Measurements from ENCODE around the gene C2CD2.

Gene C2CD2

DNA sequence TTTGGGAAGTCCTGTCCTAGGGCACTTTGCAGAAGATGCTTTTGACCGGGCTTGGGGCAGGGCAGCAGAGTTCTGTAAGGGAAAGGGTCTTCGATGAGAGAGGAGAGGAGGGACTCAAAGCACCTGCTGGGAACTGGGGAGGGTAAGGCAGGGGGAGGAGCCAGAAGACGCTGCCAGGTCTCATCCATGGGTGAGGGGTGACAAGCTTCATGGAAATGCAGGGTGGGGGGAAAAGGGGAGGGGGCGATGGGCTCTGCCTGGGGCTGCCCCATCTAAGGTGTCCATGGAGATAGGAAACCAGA is 20.9 kb upstream of the C2CD2 start:
- no peak for DNase-seq (ENCODE audit: low read depth)
- H3K36me3 ChIP-seq (ENCODE audit: control insufficient read depth, insufficient read depth, low read length, severe bottlenecking) = no peaks in the 10 kb centered on the region
- no peak overlapping the region for H3K4me3 ChIP-seq (ENCODE audit: low read length)
- peaks cover 5% of the 10 kb centered on the region for H3K9me3 ChIP-seq (ENCODE audit: control insufficient read depth, low read length)
- H3K4me1 ChIP-seq (ENCODE audit: control insufficient read depth, insufficient read depth, low read length) = no peaks in the 10 kb centered on the region
- no peak overlapping the region for H3K9ac ChIP-seq (ENCODE audit: low read length)
- H3K27me3 ChIP-seq (replicated peaks; ENCODE audit: control insufficient read depth, insufficient read depth, low read length) = no peaks in the 10 kb centered on the region

- no peaks in the 10 kb centered on the region for H3K9me3 ChIP-seq (ENCODE audit: control insufficient read depth, low read length)
- DNase-seq (ENCODE audit: low read depth) = no peak
Observed at GRCh38 chr21:41973861-41974751, 20.3 kb upstream of the C2CD2 start.

DNA sequence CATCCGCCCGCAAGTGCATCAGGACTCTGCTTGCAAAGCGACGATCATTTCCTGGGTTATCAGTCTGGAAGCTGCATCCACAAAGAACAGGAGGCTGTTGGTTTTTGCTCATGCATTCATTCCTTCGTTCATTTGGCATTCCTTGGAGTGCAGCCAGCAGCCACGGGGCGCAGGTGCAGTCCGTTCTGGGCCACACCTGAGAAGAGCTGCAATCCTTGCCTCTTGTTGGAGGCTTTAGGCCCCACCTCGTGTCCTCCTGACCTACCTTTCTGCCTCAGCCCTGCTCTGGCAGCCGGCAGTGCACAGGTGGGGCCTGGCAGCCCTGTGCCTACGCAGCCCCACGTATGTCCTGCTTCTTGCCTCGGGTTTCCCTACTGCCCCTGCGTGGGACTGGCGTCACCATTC is 19.6 kb upstream of the C2CD2 start:
- H3K27me3 ChIP-seq (replicated peaks; ENCODE audit: control insufficient read depth, insufficient read depth, low read length) = no peaks in the 10 kb centered on the region
- no peaks in the 10 kb centered on the region for H3K36me3 ChIP-seq (ENCODE audit: control insufficient read depth, insufficient read depth, low read length, severe bottlenecking)
- no peak overlapping the region for H3K4me3 ChIP-seq (ENCODE audit: low read length)
- no peaks in the 10 kb centered on the region for H3K9me3 ChIP-seq (ENCODE audit: control insufficient read depth, low read length)
- no peak overlapping the region for H3K9ac ChIP-seq (ENCODE audit: low read length)
- H3K4me1 ChIP-seq (ENCODE audit: control insufficient read depth, insufficient read depth, low read length) = no peaks in the 10 kb centered on the region
- no peak for DNase-seq (ENCODE audit: low read depth)

More at GRCh38 chr21:41973861-41974751, 20.3 kb upstream of the C2CD2 start:
- Histone ChIP-seq H3K4me3 (ENCODE audit: low read length) (no peak overlapping the region), H3K4me1 (ENCODE audit: control insufficient read depth, insufficient read depth, low read length) (no peaks in the 10 kb centered on the region), H3K27me3 (replicated peaks; ENCODE audit: control insufficient read depth, insufficient read depth, low read length) (no peaks in the 10 kb centered on the region), H3K9ac (ENCODE audit: low read length) (no peak overlapping the region), H3K36me3 (ENCODE audit: control insufficient read depth, insufficient read depth, low read length, severe bottlenecking) (no peaks in the 10 kb centered on the region)

GRCh38 chr21:41972511-41973205 is 18.8 kb upstream of the C2CD2 start:
- Histone ChIP-seq H3K27me3 (replicated peaks; ENCODE audit: control insufficient read depth, insufficient read depth, low read length) (no peaks in the 10 kb centered on the region), H3K9me3 (ENCODE audit: control insufficient read depth, low read length) (no peaks in the 10 kb centered on the region), H3K4me3 (ENCODE audit: low read length) (no peak overlapping the region), H3K36me3 (ENCODE audit: control insufficient read depth, insufficient read depth, low read length, severe bottlenecking) (no peaks in the 10 kb centered on the region), H3K4me1 (ENCODE audit: control insufficient read depth, insufficient read depth, low read length) (no peaks in the 10 kb centered on the region), H3K9ac (ENCODE audit: low read length) (no peak overlapping the region)
- no peak for DNase-seq (ENCODE audit: low read depth)

DNA sequence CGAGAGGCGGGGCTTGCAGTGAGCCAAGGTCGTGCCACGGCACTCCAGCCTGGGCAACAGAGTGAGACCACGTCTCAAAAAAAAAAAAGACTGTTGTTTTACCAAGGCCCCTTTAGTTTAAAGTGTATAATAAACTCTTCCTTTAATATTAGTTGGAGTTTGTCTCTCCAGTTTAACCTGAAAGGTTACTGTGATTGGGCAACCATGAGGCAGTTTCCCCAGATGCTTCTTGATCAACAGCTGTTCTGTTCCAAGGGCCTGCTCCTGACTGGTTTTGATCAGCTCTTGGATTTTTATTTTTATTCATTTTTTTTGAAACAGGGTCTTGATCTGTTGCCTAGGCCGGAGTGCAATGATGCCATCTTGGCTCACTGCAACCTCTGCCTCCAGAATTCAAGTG is 18.1 kb upstream of the C2CD2 start:
- Histone ChIP-seq H3K4me3 (ENCODE audit: low read length) (no peak overlapping the region), H3K9ac (ENCODE audit: low read length) (no peak overlapping the region), H3K27me3 (replicated peaks; ENCODE audit: control insufficient read depth, insufficient read depth, low read length) (no peaks in the 10 kb centered on the region), H3K36me3 (ENCODE audit: control insufficient read depth, insufficient read depth, low read length, severe bottlenecking) (no peaks in the 10 kb centered on the region), H3K9me3 (ENCODE audit: control insufficient read depth, low read length) (no peaks in the 10 kb centered on the region), H3K4me1 (ENCODE audit: control insufficient read depth, insufficient read depth, low read length) (no peaks in the 10 kb centered on the region)
- no peak for DNase-seq (ENCODE audit: low read depth)

DNA sequence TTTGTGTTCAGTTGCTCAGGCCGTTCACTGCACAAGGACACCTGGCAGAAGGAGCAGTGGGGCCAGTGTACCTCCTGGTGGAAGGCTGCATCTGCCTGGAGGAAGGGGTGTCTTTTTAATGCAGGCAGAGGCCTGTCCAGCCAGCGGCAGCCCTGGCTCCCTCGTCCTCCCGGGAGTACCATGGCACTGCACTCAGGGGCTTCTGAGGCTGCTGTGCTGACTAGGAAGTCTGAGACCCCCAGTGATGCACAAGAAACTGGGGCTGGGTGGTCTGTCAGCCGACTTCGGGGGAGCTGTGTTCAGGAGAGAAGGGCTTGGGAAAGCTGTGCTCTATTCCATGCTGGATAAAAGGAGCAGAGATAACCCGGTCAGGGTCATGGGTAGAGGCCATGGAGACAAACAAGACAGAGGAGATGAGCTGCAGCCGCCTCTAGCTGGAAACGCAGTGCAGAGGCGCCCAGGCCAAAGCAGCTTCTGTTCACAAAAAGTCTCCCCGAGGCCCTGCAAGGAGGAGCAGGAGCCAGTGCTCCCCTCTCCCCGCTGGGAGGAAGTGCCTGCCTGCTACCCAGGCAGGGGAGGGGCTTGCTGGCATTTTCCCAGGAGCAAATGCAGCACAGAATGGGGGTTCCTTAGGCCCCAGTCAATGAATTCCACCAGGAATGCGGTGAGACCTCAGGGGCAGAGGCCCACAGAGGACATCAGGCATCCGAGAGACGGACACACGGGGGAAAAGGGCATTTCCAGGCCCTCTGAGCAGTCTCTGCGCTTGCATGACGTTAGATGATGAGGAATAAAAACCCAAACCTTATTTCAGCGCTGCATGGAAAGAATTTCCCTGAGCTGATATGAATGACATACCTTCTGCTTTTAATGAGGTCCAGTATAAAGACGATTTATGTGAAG is 17.2 kb upstream of the C2CD2 start:
- Histone ChIP-seq H3K9ac (ENCODE audit: low read length) (no peak overlapping the region), H3K4me3 (ENCODE audit: low read length) (no peak overlapping the region), H3K36me3 (ENCODE audit: control insufficient read depth, insufficient read depth, low read length, severe bottlenecking) (no peaks in the 10 kb centered on the region), H3K9me3 (ENCODE audit: control insufficient read depth, low read length) (no peaks in the 10 kb centered on the region), H3K27me3 (replicated peaks; ENCODE audit: control insufficient read depth, insufficient read depth, low read length) (no peaks in the 10 kb centered on the region), H3K4me1 (ENCODE audit: control insufficient read depth, insufficient read depth, low read length) (no peaks in the 10 kb centered on the region)
- DNase-seq (ENCODE audit: low read depth) = no peak

- Histone ChIP-seq H3K27me3 (replicated peaks; ENCODE audit: control insufficient read depth, insufficient read depth, low read length) (no peaks in the 10 kb centered on the region), H3K9me3 (ENCODE audit: control insufficient read depth, low read length) (no peaks in the 10 kb centered on the region), H3K9ac (ENCODE audit: low read length) (no peak overlapping the region), H3K4me1 (ENCODE audit: control insufficient read depth, insufficient read depth, low read length) (no peaks in the 10 kb centered on the region), H3K36me3 (ENCODE audit: control insufficient read depth, insufficient read depth, low read length, severe bottlenecking) (no peaks in the 10 kb centered on the region), H3K4me3 (ENCODE audit: low read length) (no peak overlapping the region)
- DNase-seq (ENCODE audit: low read depth) = no peak
Observed at GRCh38 chr21:41970106-41970391, 16.2 kb upstream of the C2CD2 start.

- H3K4me1 ChIP-seq (ENCODE audit: control insufficient read depth, insufficient read depth, low read length) = no peaks in the 10 kb centered on the region
- no peak overlapping the region for H3K9ac ChIP-seq (ENCODE audit: low read length)
- H3K36me3 ChIP-seq (ENCODE audit: control insufficient read depth, insufficient read depth, low read length, severe bottlenecking) = no peaks in the 10 kb centered on the region
- H3K9me3 ChIP-seq (ENCODE audit: control insufficient read depth, low read length) = no peaks in the 10 kb centered on the region
- H3K4me3 ChIP-seq (ENCODE audit: low read length) = no peak overlapping the region
- peaks cover 4% of the 10 kb centered on the region for H3K27me3 ChIP-seq (replicated peaks; ENCODE audit: control insufficient read depth, insufficient read depth, low read length)
- DNase-seq (ENCODE audit: low read depth) = no peak
Observed at GRCh38 chr21:41967708-41968107, 13.9 kb upstream of the C2CD2 start.

DNA sequence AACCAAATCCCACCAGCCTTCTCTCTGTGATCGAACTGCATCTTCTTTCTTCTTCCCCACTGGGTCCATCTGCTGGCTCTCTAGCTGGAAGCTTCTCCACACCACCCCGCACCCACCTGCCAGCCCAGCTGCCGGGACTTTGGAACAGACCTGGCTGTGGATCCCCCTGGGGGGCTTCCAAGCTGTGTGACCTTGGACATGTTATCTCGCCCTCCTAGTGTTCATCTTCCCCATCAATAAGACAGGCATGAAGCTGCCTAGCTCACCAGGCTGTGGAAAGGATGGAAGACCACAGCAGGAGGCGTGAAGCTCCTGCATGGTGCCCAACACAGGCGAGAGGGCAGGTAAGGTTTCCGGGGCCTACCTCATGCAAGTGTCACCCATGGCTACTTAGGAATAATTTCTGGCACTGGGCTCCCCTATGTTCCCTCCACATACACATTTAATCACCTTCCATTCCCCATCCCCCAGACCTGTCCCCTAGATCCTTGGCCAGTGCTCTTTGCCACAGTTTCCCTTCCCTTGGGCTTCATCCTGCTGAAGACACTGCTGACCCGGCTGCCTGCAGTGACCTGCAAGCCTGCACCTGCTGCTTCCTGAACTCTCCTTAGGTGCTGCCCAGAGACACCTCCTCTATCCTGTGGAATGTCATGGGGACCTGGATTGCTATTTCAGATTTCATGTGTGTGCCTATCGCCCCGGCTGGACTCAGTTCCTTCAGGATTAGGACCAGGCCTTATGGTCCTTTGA is 13.2 kb upstream of the C2CD2 start:
- H3K9ac ChIP-seq (ENCODE audit: low read length) = no peak overlapping the region
- H3K4me1 ChIP-seq (ENCODE audit: control insufficient read depth, insufficient read depth, low read length) = no peaks in the 10 kb centered on the region
- H3K36me3 ChIP-seq (ENCODE audit: control insufficient read depth, insufficient read depth, low read length, severe bottlenecking) = no peaks in the 10 kb centered on the region
- H3K27me3 ChIP-seq (replicated peaks; ENCODE audit: control insufficient read depth, insufficient read depth, low read length) = peaks cover 4% of the 10 kb centered on the region
- no peak overlapping the region for H3K4me3 ChIP-seq (ENCODE audit: low read length)
- no peaks in the 10 kb centered on the region for H3K9me3 ChIP-seq (ENCODE audit: control insufficient read depth, low read length)
- no peak for DNase-seq (ENCODE audit: low read depth)

- H3K4me1 ChIP-seq (ENCODE audit: control insufficient read depth, insufficient read depth, low read length) = no peaks in the 10 kb centered on the region
- no peak for DNase-seq (ENCODE audit: low read depth)
- H3K9ac ChIP-seq (ENCODE audit: low read length) = no peak overlapping the region
- no peak overlapping the region for H3K4me3 ChIP-seq (ENCODE audit: low read length)
- H3K9me3 ChIP-seq (ENCODE audit: control insufficient read depth, low read length) = no peaks in the 10 kb centered on the region
- H3K36me3 ChIP-seq (ENCODE audit: control insufficient read depth, insufficient read depth, low read length, severe bottlenecking) = no peaks in the 10 kb centered on the region
- H3K27me3 ChIP-seq (replicated peaks; ENCODE audit: control insufficient read depth, insufficient read depth, low read length) = peaks cover 4% of the 10 kb centered on the region
Observed at GRCh38 chr21:41966041-41966833, 12.4 kb upstream of the C2CD2 start.
